Bone marrow (tissue), 2 donors: Measurements from ENCODE around the gene KLK10.
"Not testable (repeated sequence)": the region's sequence is repeated elsewhere in the genome, so short reads cannot be mapped to it uniquely, and the experiment has no call there.

ENCODE experiments used
- DNase-seq, 2 donors: peaks; one replicate each; lab custom pipeline; 2025; lab: John Stamatoyannopoulos, UW

The KLK10 gene

DNA sequence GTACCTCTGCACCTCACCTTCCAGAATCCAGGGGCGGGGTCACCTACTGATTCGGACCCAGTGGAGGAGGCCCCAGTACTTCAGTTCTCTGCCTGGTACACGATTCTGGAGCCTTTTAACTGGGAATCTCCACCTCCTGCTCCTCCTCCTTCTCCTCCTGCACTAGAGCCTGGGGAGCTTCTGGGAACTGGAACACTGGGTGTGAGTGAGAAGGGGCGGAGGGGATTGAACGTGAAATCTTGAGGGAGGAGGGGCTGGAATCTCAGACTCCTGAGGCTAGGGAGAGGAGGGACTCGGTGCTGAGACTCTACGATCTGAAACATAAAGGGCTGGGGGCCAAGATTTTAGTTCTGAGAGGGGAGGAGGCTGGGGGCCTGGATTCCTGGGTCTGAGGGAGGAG lies 18.0 kb downstream of the KLK10 start, which contains the start of gene KLK8:
Gene KLK8, minus strand, starts transcription at position 90 of the 400 bp plus-strand sequence. CDS start 437 bp downstream, outside the sequence.
- DNase-seq, result no peak

- DNase-seq, result no peak
Measured at GRCh38 chr19:51000981-51001380, 18.5 kb downstream of the KLK10 start.

GRCh38 chr19:51000426-51000825 lies 19.1 kb downstream of the KLK10 start:
- DNase-seq, result no peak

GRCh38 chr19:50998686-50999085 lies 20.8 kb downstream of the KLK10 start:
- DNase-seq, result no peak

- DNase-seq, result no peak
Measured at GRCh38 chr19:50998061-50998460, 21.4 kb downstream of the KLK10 start.

DNA sequence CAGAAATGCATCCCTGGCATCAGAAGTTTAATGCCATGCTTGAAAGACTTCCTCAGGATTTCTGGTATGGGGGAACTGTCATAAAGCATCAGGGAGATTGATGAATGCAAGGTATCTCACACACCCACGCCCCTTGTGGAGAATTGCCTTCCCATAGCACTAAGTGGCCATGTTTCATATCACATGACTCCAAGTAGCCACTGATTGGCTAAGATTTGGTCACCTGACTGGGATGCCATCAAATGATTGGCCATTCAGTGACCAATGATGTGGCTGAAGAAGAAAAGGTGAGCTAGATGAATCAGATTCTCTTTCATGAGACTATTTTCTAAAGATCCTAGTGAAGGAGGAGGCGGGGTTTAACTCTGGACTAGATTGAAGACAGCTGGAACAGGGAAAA lies 25.4 kb downstream of the KLK10 start:
- DNase-seq, result no peak

- DNase-seq, result no peak
Measured at GRCh38 chr19:50992666-50993035, 26.9 kb downstream of the KLK10 start.

DNA sequence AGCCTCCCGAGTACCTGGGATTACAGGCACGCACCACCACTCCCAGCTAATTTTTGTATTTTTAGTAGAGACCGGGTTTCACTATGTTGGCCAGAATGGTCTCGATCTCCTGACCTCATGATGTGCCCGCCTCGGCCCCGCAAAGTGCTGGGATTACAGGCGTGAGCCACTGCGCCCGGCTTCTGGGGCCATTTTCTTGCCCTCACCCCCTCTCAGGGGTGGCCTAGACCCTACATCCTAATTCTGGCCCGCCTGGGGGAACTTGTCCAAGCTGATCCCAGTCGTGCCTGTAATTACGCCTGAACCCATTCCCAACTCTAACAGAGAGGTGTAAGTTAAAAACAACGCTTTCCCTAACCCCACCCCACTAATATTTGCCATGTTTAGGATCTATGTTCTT lies 35.1 kb downstream of the KLK10 start:
- not testable (repeated sequence) for DNase-seq

GRCh38 chr19:50983625-50984292 lies 35.8 kb downstream of the KLK10 start, which contains the start of gene KLK7:
Gene KLK7 (minus strand): TSS chr19:50983917. CDS start chr19:50982399, 1,518 bp downstream.
- DNase-seq, result no peak

GRCh38 chr19:50982186-50982585 lies 37.3 kb downstream of the KLK10 start:
- DNase-seq, result no peak

- no peak for DNase-seq
Measured at GRCh38 chr19:50981587-50982146, 37.8 kb downstream of the KLK10 start.

DNA sequence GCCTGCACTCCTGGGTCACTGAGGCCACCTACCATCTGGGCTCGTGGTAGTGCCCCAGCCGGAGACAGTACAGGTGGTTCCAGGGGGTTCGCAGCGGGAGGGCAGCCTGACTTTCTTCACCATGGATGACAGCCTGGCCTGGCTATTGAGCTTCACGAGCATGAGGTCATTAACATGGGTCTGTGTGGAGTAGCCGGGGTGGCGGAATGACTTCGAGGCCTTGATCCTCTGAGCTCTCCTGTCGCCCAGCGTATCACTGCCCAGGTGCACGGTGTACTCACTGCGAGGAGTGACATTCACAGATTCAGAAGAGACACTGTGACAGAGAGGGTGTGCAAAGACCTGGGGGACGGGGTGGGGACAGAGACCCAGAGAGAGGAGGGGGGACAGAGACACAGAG lies 39.3 kb downstream of the KLK10 start:
- no peak for DNase-seq

- no peak for DNase-seq
Measured at GRCh38 chr19:50979758-50980157, 39.8 kb downstream of the KLK10 start.

DNA sequence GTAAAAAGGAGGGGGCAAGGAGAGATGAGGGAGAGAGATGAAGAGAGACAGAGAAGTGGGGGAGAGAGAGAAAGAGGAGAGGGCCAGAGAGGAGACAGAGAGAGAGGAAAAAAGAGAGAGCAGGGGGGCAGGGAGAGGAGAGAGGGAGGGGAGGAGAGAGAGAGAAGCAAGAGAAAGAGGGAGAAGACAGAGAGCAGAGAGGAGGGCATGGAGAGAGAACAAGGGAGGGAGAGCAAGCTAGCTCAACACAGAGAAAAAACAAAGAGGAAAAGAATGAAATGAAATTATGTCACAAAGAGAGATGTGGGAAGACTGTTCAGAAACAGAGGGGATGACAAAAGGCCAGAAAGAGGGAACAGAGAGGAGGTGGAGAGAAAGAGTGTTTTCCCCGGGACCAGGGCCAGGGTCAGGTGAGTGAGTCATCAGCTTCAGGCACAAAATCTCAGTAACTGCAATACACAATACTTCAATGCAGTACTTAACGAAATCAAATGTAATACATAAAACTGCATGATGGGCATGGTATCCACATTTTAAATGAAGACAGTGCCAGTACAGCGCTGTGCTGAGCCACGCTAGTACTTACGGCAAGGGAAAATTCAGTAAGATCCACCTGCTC lies 40.6 kb downstream of the KLK10 start:
- DNase-seq, result no peak

DNA sequence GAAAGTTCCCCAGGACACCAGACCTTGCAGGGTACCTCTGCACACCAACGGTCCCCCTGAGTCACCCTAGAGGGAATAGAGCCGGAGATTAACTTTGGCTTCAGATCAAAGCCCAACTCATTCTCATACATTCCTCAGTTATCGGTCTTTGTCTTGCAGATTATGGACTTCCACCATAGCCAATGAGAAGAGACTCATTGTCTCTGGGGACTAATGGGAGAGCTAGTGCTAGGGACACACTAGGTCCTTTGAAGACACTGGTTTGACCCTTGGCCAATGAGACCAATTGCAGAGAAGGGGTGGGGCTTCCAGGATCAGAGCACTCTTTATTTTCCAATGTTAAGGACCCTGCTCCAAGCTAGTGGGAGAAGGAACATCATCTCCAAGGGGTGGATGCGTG lies 41.9 kb downstream of the KLK10 start:
- DNase-seq, result no peak

DNA sequence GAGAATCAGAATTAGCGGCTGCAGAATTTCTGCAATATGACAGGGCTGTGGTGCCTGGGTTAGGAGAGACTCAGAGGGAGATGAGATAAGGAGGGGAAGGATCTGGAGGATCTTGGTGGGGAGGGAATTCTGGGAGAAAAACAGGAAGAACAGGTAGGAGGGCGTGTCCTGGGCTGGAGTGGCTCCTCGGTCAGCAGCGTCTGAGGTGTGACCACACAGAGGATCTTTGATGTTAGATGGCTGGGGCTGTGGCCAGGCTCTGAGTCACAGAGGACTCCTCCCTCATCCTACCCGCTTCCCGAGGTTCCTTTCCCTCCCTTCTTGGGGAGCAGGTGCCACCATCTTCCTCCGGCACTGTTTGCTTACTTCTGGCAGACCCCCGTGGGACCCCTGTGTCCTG lies 43.7 kb downstream of the KLK10 start:
- DNase-seq, result no peak

DNA sequence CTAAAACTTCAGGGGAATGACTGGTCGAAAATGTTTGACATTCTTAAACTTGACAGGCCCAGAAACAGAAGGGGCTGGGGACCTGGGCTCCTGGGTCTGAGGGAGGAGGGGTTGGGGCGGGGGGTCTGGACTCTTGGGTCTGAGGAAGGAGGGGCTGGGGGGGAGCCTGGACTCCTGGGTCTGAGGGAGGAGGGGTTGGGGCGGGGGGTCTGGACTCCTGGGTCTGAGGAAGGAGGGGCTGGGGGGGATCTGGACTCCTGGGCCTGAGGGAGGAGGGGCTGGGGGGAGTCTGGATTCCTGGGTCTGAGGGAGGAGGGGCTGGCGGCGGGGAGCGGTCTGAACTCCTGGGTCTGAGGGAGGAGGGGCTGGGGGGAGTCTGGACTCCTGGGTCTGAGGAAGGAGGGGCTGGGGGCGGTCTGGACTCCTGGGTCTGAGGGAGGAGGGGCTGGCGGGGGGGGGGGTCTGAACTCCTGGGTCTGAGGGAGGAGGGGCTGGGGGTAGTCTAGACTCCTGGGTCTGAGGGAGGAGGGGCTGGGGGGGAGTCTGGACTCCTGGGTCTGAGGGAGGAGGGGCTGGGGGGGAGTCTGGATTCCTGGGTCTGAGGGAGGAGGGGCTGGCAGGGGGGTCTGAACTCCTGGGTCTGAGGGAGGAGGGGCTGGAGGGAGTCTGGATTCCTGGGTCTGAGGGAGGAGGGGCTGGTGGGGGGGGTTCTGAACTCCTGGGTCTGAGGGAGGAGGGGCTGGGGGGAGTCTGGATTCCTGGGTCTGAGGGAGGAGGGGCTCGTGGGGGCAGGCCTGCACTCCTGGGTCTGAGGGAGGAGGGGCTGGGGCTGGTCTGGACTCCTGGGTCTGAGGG lies 44.6 kb downstream of the KLK10 start:
- no peak for DNase-seq

GRCh38 chr19:50972795-50973376 lies 46.6 kb downstream of the KLK10 start:
- DNase-seq, result no peak

DNA sequence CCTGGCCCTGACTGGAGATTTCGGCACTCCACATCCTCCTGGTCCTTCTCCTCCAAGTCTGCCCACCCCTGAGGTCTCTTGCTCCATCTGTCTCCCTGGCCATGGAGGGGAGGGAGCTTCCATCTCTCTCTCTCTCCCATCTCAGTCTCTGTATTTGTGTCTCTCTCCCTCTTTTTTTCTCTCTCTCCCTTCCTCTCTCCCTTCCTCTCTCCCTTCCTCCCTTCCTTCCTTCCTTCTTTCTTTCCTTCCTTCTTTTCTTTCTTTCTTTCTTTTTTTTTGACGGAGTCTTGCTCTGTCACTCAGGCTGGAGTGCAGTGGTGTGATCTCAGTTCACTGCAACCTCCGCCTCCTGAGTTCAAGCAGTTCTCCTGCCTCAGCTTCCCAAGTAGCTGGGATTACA lies 49.7 kb downstream of the KLK10 start:
- DNase-seq, result not testable (repeated sequence)

DNA sequence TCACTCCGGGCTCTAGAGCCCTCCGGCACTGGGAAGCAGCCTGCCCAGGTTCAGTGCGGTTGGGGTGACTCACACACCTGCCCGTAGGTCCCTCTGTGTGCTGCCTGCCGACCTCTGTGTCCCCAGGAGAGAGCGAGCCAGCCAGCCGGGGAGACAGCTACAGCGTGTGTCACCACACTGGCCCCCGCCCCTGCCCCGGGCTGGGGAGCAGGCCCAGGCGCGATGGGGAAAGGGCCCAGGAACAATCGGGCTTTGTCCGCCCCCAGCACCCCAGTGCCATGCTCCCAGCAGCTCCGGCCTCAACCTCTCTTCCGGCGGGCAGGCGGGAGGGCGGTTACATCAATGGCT lies 50.1 kb downstream of the KLK10 start, which contains the start of gene KLK6:
Gene KLK6, minus strand, starts transcription at position 179 of the 348 bp plus-strand sequence. CDS start 1,487 bp downstream, outside the sequence.
- no peak for DNase-seq

DNA sequence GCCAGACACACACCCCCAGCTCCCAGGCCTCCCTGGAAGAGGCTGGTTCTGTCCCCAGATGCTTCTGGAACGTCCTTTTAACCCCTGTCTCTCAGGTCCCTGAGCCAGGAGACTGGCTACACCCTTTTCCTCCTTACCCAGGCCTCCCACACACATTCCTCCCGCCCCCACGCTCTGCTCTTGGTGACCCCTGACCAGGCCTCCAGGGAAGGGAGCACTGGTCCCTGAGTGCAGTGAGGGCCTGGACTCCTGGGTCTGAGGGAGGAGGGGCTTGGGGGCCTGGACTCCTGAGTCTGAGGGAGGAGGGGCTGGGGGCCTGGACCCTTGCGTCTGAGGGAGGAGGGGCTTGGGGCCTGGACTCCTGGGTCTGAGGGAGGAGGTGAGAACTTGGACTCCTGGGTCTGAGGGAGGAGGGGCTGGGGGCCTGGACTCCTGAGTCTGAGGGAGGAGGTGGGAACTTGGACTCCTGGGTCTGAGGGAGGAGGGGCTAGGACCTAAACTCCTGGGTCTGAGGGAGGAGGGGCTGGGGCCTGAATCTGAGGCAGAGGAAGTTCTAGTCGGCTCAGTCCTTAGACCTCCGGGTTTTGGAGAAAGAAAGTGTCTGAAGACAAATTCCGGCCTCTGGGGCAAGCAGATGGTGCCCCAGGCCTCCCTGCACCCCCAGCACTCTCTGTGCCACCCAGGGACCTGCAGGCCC lies 50.6 kb downstream of the KLK10 start:
- no peak for DNase-seq
